Fibroblast of lung (primary cell): ENCODE data around the gene MBOAT2. TPM values are rescaled to one million over a fixed set of nuclear protein-coding genes. Genes with fewer than 3 reads are reported as not detected.

Source experiments
- DNase-seq, 2 donors: peaks; one replicate each; pipeline versions ENCODE4 v3.0.0 to v3.0.0-alpha.2; 2010; ENCODE audit warnings: low read depth in 2 of 2
- H2AFZ ChIP-seq: 2 replicates; pipeline ENCODE4 v1.5.1; 2012; ENCODE audit warnings: low read length, control low read depth, inconsistent platforms
- H3K27ac ChIP-seq: 2 replicates; pipeline ENCODE4 v1.5.1; 2011; ENCODE audit warnings: low read length, control low read depth; ENCODE audit not compliant: insufficient read depth
- H3K27me3 ChIP-seq: 2 replicates; pipeline ENCODE4 v1.5.1; 2011; ENCODE audit warnings: mild to moderate bottlenecking, low read length; ENCODE audit not compliant: control insufficient read depth, insufficient read depth
- H3K36me3 ChIP-seq: 2 replicates; pipeline ENCODE4 v1.5.1; 2011; ENCODE audit warnings: low read length; ENCODE audit not compliant: control insufficient read depth, insufficient read depth
- H3K4me1 ChIP-seq: 2 replicates; pipeline ENCODE4 v1.5.1; 2011; ENCODE audit warnings: low read length; ENCODE audit not compliant: control insufficient read depth, insufficient read depth; ENCODE audit errors: extremely low read depth
- H3K4me2 ChIP-seq: 2 replicates; pipeline ENCODE4 v1.5.1; 2011; ENCODE audit warnings: low read length, control low read depth; ENCODE audit not compliant: insufficient read depth; ENCODE audit errors: extremely low read depth
- H3K4me3 ChIP-seq, 4 experiments: fragments of 200-600 bp in 1 of 4; sonication (generic) in 1 of 4; replicated peaks in 1 of 4; 2 replicates each; pipeline ENCODE4 v1.5.1; 2011 to 2016; ENCODE audit warnings: low read length in 4 of 4, low read depth in 3 of 4, mild to moderate bottlenecking in 3 of 4, control low read depth in 2 of 4, inconsistent platforms in 1 of 4, mixed read lengths in 1 of 4; ENCODE audit not compliant: insufficient read depth in 1 of 4; ENCODE audit errors: control extremely low read depth in 1 of 4
- H3K79me2 ChIP-seq: 2 replicates; pipeline ENCODE4 v1.5.1; 2012; ENCODE audit warnings: mild to moderate bottlenecking, low read length, inconsistent platforms; ENCODE audit not compliant: control insufficient read depth, insufficient read depth
- H3K9ac ChIP-seq: 2 replicates; pipeline ENCODE4 v1.5.1; 2011; ENCODE audit warnings: mild to moderate bottlenecking, low read length, control low read depth; ENCODE audit not compliant: insufficient read depth
- H3K9me3 ChIP-seq: 2 replicates; pipeline ENCODE4 v1.5.1; 2012; ENCODE audit warnings: low read depth, low read length; ENCODE audit not compliant: control insufficient read depth, insufficient read depth
- H4K20me1 ChIP-seq: 2 replicates; pipeline ENCODE4 v1.5.1; 2011; ENCODE audit warnings: low read length; ENCODE audit not compliant: control insufficient read depth, insufficient read depth; ENCODE audit errors: extremely low read depth
- EZH2 ChIP-seq: IDR thresholded peaks from 2 replicates; pipeline ENCODE4 v1.5.1; 2012; ENCODE audit warnings: low read length, control low read depth, mild to moderate bottlenecking; ENCODE audit errors: missing control alignments
- polyA plus RNA-seq, 2 donors: library from polyadenylated mRNA; depleted of rRNA in 1 of 2; stranded (reverse) in 1 of 2; unstranded in 1 of 2; fragments of >200 nt; gene quantifications; 2 replicates each; pipeline ENCODE4 v1.2.1, GENCODE V29; 2011 to 2012; ENCODE audit warnings: missing spikeins in 1 of 2
- total RNA-seq: library from RNA; depleted of rRNA; stranded (reverse); fragments of >200 nt; gene quantifications from 2 replicates; pipeline ENCODE4 v1.2.1, GENCODE V29; 2014
- TF ChIP-seq, protein P1 (sequence below), 2 donors: IDR thresholded peaks in 1 of 2; conservative IDR thresholded peaks in 1 of 2; 1 replicate in 1 of 2; 2 replicates in 1 of 2; pipeline ENCODE4 v1.5.1; 2011 to 2012; ENCODE audit warnings: low read length in 2 of 2, control low read depth in 1 of 2, inconsistent platforms in 1 of 2, low read depth in 1 of 2, mild to moderate bottlenecking in 1 of 2

MBOAT2 gene
- total and polyA plus RNA-seq, 2 donors (not counting 1 experiment from before 2014, with no cell fraction given) = 46.4 to 68.3 TPM

DNA sequence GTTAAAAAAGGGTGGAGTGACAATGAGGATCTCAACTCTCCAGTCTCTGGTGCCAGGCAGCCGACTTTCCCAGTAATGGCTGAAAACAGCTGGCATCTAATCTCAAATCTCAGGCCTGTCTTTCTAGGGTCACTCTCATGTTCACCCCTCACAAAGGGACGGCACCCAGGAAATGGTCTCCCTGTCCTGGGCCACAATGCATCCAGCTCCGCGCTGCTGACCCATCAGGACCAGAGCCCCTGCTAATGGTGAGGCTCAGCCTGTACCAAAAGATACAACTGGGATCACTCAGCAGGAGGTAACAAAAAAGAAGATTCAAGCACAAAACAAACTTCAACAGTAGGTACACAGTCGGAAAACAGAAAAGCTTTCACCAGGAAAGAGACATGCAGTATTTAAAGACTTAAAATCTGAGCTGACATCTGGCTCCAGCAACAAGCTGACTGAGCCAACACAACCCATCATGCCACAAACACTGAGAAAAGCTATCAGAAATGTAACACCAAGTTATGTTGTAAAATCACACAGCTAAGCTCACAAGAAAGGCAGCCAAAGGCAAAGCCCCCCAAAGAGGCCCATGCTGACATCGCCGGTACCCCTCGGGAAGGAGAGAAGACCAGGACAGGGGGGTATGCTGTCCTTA is 152.5 kb downstream of the MBOAT2 start:
- no peak overlapping the region for H3K9ac ChIP-seq
- H3K27ac ChIP-seq = no peak overlapping the region
- TF ChIP-seq EZH2 = no peak
- TF ChIP-seq, protein P1, sequence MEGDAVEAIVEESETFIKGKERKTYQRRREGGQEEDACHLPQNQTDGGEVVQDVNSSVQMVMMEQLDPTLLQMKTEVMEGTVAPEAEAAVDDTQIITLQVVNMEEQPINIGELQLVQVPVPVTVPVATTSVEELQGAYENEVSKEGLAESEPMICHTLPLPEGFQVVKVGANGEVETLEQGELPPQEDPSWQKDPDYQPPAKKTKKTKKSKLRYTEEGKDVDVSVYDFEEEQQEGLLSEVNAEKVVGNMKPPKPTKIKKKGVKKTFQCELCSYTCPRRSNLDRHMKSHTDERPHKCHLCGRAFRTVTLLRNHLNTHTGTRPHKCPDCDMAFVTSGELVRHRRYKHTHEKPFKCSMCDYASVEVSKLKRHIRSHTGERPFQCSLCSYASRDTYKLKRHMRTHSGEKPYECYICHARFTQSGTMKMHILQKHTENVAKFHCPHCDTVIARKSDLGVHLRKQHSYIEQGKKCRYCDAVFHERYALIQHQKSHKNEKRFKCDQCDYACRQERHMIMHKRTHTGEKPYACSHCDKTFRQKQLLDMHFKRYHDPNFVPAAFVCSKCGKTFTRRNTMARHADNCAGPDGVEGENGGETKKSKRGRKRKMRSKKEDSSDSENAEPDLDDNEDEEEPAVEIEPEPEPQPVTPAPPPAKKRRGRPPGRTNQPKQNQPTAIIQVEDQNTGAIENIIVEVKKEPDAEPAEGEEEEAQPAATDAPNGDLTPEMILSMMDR (conservative IDR thresholded peaks at IDR 0.05 in 1 of 2, IDR thresholded peaks at IDR 0.05 in 1 of 2; ENCODE audit: low read depth in 1 of 2, low read length in 2 of 2) = no peak
- no peaks in the 10 kb centered on the region for H3K36me3 ChIP-seq
- DNase-seq = no peak
- H3K9me3 ChIP-seq = no peaks in the 10 kb centered on the region
- H3K4me3 ChIP-seq = no peak overlapping the region
- H3K4me1 ChIP-seq = peaks cover 5% of the 10 kb centered on the region
- H4K20me1 ChIP-seq = no peaks in the 10 kb centered on the region
- no peak overlapping the region for H3K4me2 ChIP-seq
- H3K79me2 ChIP-seq = no peaks in the 10 kb centered on the region
- no peak overlapping the region for H2AFZ ChIP-seq
- no peaks in the 10 kb centered on the region for H3K27me3 ChIP-seq

DNA sequence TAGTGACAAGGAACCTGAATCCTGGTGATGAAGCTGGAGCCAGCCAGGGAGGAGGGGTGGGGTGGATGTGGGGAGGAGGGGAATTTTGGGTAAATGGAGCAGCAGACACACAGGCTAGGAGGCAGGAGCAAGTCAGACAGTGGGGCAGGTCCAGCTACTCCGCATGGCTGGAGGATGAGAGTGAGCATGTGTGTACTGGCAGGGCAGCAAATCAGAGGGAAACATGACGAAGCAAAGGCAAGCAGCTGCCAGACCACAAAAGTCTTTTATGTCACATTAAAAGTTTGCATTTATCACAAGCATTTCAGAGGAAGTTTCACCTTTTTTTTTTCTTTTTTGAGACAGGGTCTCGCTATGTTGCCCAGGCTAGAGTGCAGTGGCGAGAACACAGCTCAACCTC is 154.2 kb downstream of the MBOAT2 start:
- Histone ChIP-seq H2AFZ (no peak overlapping the region), H3K4me3 (no peak overlapping the region), H3K9ac (no peak overlapping the region), H4K20me1 (no peaks in the 10 kb centered on the region), H3K4me2 (peak overlapping the region; percentile 8), H3K27me3 (no peaks in the 10 kb centered on the region), H3K4me1 (peaks cover 5% of the 10 kb centered on the region), H3K79me2 (no peaks in the 10 kb centered on the region), H3K36me3 (no peaks in the 10 kb centered on the region), H3K9me3 (no peaks in the 10 kb centered on the region), H3K27ac (peak overlapping the region; percentile 24)
- TF ChIP-seq, protein P1 (conservative IDR thresholded peaks at IDR 0.05 in 1 of 2, IDR thresholded peaks at IDR 0.05 in 1 of 2; ENCODE audit: low read depth in 1 of 2, low read length in 2 of 2) = no peak
- TF ChIP-seq EZH2 = no peak
- DNase-seq = peak; percentile 55 to 85

DNA sequence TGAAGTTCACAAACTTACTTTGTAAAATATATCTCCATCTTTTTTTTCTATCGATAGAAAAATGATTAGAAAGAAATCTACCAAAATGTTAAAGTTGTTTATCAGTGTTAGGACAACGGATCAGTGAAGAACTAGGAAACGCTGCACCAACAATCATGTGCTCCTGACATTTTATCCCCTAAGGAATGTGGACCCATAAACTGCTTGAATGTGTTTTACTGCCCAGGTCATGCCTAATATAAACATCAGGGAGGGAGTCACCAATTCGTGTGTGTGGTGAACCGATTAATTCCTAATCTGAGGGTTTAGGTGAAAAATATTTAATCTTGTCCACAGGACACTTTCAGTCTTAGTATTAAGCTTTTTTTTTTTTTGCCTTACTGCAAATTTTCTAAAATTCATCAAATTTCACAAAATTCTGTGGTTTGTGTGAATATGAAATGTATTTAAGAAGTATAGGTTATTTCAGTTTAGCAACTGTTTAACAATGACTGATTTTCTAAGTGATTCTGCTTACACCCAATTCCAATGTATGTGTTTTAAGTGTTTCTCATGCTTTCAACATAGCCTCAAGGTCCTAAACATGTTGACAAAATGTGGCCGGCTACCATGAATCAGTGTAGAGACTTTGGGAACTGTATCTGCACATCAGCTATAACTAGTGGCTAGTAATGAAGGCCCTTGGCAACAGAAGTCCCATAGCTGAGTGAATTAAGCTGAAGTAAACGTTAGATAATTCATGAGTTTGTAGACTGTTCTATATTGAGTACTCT is 155.0 kb downstream of the MBOAT2 start:
- no peaks in the 10 kb centered on the region for H3K27me3 ChIP-seq
- no peaks in the 10 kb centered on the region for H3K79me2 ChIP-seq
- peak in 1 of 2 donors; percentile 6 for DNase-seq
- no peak overlapping the region for H3K4me2 ChIP-seq
- H3K4me3 ChIP-seq = no peak overlapping the region
- no peak overlapping the region for H3K9ac ChIP-seq
- peaks cover 5% of the 10 kb centered on the region for H3K4me1 ChIP-seq
- H3K9me3 ChIP-seq = no peaks in the 10 kb centered on the region
- H2AFZ ChIP-seq = no peak overlapping the region
- TF ChIP-seq, protein P1 (conservative IDR thresholded peaks at IDR 0.05 in 1 of 2, IDR thresholded peaks at IDR 0.05 in 1 of 2; ENCODE audit: low read depth in 1 of 2, low read length in 2 of 2) = no peak
- TF ChIP-seq EZH2 = no peak
- no peaks in the 10 kb centered on the region for H4K20me1 ChIP-seq
- H3K36me3 ChIP-seq = no peaks in the 10 kb centered on the region
- no peak overlapping the region for H3K27ac ChIP-seq
